Hepatic stellate cell (primary cell): Measurements from ENCODE around the gene MYBPHL.

ENCODE experiments used
- DNase-seq: peaks from one replicate; pipeline ENCODE4 v3.0.0; 2011; ENCODE audit warnings: low spot score

The MYBPHL gene

DNA sequence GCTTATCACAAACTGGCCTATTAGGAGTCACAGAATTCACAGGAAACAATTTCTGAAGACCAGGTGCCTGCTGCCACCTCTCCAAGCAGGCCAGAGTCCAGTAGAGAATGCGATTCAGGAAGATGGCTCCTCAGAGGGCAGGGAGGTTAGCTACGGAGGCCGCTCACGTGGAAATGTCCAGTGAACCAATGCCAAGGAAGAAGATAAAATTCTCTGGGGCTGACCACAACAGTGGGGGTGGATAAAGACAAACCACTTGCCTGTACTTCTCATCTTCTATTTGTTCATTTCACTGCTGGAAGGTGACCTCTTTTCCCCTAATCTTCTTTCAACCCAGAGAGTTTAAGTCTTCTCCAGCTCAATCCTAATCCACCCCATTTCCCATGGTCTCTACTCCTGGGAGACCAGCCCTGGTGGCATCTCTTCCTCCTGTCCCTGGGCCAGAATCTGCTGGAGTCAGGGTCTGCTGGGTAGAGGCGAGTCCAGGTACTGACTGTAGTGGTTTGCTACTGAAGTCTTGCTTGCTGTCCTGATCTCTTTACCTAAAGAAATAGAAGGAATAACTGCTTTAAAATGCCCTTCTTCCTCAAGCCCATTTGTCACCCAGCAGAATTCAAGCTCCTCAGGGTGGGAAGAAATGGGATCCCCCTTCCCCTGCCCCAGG, 27.1 kb downstream of the MYBPHL start:
- no peak for DNase-seq

DNA sequence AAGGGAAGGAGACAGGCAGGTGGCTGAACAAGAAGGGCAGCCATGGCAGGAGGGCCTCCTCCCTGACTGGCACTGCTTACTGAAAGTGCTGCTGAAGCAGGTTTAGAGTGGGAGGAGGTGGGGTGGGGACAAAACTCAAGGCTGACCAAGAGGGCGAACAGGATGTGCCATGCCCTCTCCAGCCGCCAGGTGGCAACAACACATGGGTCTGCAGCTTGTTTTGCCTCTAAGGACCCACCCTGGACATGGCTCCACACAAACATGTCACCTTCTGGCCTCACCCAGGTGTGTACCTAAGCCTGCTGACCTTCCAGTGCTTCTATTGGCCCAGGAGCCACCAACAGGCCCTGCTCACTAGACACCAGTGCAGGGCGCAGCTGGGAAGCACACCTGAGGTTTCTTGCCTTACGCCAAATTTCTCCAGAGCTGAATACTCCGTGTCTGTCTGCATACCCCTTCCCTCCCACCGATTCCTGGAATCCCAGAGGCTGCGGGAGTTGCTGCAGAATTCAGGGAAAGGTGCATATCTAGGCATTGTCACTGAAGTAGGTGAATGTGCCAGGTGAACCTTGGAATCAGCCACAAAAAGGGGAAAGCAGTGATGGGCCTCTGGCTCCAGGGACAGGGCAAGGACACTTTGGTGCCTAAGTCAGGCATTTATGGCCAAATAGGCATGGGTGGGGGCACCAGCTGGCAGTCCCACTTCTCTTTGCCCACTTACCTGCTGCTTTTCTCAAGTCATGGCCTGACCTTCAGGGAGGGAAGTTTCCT, 29.2 kb downstream of the MYBPHL start:
- DNase-seq: peak; percentile 86

DNA sequence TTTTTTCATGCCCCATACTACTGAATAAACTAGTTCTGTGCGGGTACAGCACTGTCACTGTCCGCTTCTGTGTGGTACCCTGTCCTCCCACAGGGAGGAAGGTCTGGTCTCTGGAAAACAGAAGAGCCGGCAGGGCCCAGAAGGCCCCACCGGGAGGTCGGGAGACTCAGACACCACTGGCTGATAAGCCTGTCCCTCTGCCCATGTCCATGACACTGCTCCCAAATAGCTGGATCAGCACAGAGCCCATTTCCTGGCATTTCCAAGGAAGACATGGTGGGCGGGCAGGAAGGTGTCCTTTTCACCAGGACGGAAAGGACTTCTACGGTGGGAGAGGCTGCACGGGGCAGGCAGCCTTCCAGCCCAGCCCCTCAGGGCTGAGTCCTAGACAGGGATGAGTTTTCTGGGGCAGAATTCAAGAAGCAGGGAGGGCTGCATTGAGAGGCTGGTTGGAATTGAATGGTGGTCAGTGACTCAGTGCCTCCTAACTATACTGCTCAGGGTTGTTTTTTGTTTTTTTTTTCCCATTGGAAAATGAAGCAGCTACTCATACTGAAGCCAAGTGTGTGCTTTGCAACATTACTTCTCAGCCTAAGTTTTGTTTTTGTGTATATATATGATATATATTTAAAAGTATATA, 31.0 kb downstream of the MYBPHL start:
- DNase-seq: peak; percentile 66

DNA sequence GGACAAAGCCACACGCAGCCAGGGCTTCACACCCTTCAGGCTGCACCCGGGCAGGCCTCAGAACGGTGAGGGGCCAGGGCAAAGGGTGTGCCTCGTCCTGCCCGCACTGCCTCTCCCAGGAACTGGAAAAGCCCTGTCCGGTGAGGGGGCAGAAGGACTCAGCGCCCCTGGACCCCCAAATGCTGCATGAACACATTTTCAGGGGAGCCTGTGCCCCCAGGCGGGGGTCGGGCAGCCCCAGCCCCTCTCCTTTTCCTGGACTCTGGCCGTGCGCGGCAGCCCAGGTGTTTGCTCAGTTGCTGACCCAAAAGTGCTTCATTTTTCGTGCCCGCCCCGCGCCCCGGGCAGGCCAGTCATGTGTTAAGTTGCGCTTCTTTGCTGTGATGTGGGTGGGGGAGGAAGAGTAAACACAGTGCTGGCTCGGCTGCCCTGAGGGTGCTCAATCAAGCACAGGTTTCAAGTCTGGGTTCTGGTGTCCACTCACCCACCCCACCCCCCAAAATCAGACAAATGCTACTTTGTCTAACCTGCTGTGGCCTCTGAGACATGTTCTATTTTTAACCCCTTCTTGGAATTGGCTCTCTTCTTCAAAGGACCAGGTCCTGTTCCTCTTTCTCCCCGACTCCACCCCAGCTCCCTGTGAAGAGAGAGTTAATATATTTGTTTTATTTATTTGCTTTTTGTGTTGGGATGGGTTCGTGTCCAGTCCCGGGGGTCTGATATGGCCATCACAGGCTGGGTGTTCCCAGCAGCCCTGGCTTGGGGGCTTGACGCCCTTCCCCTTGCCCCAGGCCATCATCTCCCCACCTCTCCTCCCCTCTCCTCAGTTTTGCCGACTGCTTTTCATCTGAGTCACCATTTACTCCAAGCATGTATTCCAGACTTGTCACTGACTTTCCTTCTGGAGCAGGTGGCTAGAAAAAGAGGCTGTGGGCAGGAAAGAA, 32.0 kb downstream of the MYBPHL start:
- peak; percentile 70 for DNase-seq

DNA sequence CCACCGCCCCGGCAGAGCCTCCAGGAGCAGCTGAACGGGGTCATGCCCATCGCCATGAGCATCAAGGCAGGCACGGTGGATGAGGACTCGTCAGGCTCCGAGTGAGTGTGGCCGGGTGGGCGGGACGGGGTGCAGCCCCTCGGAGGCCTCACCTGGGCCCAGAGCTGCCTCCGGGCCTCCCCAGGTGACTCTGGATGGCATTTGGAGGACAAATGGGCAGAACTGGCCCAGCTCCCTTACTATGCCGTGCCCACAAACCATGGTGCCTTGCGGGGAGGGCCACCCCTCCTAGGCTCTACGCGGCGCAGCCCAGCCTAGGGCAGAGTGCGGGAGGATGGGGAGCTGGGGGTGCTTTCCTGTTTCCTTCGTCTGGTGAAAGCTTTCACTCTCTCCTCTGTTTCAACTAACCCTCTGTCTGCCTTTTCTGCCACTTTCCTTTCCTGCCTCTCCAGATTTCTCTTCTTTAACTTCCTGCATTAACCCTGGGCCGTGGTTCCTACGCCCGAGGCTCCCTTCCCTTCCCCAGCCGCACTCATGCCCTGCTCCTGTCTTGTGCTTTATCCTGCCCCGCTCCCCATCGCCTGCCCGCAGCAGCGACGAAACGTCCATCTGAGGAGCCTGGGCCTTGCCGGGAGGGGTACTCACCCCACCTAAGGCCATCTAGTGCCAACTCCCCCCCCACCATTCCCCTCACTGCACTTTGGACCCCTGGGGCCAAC, 33.1 kb downstream of the MYBPHL start:
- no peak for DNase-seq

DNA sequence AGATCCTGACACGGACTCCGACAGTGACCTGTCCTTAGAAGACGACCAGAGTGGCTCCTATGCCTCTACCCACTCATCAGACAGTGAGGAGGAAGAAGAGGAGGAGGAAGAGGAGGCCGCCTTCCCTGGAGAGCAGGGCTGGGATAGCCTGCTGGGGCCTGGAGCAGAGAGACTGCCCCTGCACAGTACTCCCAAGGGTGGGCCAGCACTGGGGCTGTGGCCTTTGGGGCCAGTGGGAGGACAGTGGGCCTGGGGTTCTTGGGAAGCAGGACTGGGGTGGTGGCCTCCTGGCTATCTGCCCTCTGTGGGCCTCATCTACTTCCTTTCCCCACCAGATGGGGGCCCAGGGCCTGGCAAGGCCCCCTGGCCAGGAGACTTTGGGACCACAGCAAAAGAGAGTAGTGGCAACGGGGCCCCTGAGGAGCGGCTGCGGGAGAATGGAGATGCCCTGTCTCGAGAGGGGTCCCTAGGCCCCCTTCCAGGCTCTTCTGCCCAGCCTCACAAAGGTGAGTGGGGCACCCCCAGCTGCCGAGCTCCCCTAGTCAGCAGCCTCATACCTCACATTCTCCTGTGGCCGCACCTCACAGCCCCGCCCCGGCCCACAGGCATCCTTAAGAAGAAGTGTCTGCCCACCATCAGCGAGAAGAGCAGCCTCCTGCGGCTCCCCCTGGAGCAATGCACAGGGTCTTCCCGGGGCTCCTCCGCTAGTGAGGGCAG, 33.8 kb downstream of the MYBPHL start:
- DNase-seq: no peak

DNA sequence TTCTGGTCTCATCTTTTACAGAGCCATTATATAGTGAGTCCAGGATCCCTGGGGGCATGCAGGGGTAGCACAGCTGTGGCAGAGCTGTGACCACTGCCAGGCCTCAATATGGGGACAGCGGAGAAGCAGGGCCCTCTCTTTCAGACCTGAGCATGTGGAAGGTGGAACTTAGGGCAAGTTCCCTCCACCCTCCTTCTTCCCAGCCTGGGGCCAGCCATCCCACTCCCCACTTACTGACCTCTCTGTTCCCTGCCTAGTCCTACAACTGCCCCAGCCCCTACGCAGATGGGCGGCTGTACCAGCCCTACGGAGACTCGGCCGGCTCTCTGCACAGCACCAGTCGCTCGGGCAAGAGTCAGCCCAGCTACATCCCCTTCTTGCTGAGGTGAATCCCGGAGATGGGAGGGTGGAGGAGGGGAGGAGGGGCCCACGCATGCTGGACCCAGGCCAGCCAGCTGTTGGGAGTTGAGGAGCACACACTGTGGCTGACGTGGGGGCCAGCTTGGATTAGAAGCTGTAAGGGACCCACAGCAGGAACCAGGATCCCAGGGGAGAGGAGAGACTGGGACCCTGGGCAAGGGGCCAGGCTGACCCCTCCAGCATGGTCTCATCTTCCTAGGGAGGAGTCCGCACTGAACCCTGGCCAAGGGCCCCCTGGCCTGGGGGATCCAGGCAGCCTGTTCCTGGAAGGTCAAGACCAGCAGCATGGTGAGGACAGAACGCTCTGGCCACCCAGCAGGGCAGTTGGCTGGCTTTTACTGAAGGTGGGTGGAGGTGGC, 34.6 kb downstream of the MYBPHL start:
- no peak for DNase-seq

DNA sequence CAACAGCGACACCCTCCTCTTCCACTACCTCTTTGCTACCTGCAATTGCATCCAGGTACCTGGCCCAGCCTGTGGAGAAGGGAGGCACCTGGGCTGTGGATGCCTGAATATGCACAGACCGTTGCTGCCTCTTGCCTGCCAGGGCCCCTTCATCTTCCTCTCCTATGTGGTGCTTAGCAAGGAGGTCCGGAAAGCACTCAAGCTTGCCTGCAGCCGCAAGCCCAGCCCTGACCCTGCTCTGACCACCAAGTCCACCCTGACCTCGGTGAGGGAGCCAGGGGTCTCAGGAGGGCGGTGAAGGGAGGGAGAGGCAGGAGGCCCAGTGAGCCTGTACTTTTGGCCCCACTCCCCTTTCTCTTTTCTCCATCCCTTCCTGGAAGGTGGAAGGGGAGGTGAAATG, 35.4 kb downstream of the MYBPHL start:
- DNase-seq: no peak

DNA sequence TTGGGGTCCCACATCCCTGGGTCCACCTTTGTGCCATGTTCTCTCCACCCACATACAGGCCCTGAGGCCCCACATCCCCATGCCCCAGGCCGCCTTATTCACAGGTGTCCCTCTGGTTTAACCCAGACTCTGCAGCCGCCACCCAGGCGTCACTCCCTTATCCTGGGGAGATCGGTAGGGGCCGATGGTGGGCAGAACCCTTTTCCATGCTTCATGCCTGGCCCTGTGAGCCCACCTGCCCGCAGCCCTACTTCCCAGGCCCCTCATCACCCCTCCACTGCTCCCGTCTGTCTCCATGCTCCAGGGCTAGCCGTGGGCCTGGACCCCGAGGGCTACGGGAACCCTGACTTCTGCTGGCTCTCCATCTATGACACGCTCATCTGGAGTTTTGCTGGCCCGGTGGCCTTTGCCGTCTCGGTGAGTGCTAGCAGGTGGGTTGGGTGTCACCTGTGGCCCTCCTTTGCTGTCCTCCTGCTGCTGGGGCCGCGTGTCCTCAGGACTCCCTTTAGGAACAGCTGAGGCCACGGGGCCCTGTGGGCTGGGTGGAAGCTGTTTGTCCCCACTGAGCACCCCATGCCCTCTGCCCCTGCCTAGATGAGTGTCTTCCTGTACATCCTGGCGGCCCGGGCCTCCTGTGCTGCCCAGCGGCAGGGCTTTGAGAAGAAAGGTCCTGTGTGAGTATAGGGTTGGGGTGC, 36.0 kb downstream of the MYBPHL start:
- no peak for DNase-seq

DNA sequence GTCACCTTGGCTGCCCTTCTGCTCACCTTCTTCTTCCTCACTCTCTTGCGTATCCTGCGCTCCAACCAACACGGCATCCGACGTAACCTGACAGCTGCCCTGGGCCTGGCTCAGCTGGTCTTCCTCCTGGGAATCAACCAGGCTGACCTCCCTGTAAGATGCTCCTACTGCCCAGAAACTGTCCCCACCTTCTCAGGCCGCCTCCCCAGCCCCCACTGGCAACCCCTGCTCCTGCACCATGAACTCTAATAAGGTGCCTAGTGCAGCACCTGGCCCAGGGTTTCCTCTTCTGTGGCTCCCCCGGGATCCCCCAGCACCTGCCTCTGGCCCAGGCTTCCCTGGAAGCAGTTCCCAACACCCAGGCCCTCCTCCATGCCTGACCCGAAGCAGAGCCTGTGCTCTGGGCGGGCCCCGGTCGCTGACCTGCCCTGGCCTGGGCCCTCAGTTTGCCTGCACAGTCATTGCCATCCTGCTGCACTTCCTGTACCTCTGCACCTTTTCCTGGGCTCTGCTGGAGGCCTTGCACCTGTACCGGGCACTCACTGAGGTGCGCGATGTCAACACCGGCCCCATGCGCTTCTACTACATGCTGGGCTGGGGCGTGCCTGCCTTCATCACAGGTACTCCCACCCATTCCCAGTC, 36.7 kb downstream of the MYBPHL start:
- no peak for DNase-seq

DNA sequence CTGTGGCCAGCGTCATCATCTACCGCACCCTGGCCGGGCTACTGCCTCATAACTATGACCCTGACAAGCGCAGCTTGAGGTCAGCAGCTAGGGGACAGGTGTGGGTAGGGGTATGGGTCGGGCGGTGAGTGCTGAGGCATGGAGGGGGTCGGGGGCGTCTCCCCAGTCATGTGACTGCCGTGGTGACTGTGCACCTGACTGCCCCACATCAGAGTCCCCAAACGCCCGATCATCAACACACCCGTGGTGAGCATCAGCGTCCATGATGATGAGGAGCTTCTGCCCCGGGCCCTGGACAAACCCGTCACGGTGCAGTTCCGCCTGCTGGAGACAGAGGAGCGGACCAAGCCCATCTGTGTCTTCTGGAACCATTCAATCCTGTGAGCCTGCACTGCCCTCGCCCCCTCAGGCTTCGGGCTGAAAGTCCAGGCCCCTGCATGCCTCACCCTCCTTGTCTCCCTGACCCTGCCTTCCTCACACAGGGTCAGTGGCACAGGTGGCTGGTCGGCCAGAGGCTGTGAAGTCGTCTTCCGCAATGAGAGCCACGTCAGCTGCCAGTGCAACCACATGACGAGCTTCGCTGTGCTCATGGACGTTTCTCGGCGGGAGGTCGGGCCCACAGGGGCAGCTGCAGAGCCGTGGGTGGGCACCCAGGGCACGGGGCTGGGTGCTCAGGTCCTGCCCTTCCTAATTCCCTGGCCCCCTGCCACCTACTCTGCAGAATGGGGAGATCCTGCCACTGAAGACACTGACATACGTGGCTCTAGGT, 37.4 kb downstream of the MYBPHL start:
- DNase-seq: no peak

DNA sequence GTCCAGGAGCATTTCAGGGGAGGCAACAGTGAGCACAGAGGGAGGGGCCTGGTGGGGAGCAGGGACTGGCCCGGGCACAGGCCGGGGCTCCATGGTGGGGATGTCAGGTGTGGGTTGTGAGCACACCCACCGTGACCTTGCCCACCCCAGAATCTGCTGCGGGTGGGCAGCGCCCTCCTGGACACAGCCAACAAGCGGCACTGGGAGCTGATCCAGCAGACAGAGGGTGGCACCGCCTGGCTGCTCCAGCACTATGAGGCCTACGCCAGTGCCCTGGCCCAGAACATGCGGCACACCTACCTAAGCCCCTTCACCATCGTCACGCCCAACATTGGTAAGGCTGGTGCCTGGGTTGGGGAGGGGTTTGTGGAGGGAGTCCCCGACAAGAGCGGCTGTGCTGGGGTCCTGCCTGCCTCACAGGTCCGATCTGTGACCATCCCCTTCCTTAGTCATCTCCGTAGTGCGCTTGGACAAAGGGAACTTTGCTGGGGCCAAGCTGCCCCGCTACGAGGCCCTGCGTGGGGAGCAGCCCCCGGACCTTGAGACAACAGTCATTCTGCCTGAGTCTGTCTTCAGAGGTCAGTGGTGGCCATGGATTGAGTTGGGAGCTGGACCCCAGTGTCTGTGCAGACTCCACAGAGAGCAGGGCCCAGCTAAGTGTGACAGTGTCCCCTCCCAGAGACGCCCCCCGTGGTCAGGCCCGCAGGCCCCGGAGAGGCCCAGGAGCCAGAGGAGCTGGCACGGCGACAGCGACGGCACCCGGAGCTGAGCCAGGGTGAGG, 38.2 kb downstream of the MYBPHL start:
- DNase-seq: no peak

DNA sequence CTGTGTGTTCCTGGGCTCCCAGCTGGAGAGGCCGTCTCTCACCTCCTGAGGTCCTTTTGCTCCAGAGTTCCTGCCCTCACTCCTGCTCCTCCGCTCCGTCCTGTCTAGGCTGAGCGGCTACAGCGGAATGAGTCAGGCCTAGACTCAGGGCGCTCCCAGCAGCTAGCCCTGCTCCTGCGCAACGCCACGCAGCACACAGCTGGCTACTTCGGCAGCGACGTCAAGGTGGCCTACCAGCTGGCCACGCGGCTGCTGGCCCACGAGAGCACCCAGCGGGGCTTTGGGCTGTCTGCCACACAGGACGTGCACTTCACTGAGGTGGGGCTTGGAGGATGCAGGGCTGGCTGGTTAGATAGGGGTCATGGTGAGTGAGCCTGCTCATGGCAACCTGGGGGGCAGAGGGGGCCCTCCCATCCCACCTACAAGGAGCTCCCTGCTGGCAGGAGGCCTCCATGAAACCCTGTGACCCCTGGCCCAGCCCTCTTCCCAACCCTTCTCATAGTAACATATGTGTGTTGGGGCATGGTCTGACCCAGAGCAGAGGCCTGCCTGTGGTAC, 39.0 kb downstream of the MYBPHL start:
- no peak for DNase-seq

DNA sequence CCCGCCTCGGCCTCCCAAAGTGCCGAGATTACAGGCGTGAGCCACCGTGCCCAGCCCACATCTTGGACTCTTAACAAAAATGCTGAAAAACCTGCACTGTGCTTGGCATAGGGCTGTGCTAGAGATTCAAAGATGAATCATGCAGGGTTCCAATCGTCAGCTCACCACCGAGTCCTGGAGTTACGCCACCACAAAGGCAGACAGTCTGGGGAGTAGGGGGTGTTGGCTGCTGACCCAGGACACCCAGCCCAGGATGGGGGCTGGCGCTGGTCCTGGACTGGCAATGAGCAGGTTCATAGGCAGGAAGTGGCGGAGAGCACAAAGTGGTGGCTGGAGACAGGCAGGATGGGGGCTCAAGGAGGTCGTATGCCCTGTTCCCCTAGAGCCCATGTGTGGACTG, 39.8 kb downstream of the MYBPHL start:
- no peak for DNase-seq

DNA sequence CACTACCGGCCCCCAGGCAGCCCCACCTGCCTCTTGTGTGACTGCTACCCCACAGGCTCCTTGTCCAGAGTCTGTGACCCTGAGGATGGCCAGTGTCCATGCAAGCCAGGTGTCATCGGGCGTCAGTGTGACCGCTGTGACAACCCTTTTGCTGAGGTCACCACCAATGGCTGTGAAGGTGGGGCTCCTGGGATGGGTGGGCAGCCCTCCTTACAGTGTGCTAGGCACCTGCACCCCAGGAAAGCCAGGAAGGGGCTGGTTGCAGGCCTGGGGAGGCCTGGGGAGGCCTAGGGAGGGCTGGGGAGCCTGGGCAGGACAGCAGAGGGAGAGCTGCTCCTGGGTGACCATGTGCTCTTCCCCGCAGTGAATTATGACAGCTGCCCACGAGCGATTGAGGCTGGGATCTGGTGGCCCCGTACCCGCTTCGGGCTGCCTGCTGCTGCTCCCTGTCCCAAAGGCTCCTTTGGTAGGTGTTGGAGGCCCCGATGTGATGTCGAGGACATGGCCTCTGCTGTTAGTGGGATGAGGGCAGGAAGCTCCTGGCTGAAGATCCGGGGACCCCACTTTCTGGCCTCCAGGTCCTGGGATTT, 41.0 kb downstream of the MYBPHL start:
- DNase-seq: no peak

DNA sequence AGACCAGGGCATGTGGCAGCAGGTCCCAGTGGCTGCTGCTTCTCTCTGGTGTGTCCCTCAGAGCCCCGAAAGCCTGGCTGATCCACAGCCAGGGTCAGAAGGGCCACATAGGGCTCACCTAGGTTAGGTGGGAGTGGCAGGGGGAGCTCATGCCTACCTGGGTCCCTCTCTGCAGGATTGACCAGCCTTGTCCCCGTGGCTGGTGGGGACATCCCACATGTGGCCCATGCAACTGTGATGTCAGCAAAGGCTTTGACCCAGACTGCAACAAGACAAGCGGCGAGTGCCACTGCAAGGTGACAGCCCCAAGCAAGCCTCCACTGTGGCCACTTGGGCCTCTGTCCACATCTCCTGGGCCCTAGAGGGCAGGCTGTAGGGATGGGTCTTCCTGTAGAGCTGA, 41.8 kb downstream of the MYBPHL start:
- no peak for DNase-seq

DNA sequence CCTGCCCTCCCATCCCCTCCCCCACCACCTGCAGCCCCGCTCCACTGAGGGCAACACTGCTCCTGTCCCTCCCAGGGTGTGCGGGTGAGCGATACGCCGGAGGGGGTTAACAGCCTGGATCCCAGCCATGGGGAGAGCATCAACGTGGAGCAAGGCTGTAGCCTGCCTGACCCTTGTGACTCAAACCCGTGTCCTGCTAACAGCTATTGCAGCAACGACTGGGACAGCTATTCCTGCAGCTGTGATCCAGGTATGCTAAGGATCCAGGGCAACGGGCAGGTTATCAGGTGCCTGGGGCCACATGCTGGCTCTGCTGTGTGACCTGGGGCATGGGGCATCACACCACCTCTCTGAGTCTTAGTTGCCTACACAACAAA, 42.4 kb downstream of the MYBPHL start:
- no peak for DNase-seq
